Adrenal gland (tissue), 5 donors: ENCODE measurements around the gene TRIP10.
A peak's percentile ranks its signal among the peaks of the same experiment; 100 is the strongest.

Source experiments
- CTCF ChIP-seq, 6 experiments: fragments of 450-650 bp in 4 of 6; fragments of 200-600 bp in 2 of 6; sonication (generic) in 1 of 6; IDR thresholded peaks; 1 replicate in 5 of 6; 2 replicates in 1 of 6; pipeline versions ENCODE4 v1.5.1 to v1.8.0; 2016 to 2021; ENCODE audit warnings: antibody characterized with exemption in 6 of 6, mild to moderate bottlenecking in 2 of 6, moderate library complexity in 1 of 6
- POLR2A ChIP-seq, 2 donors: fragments of 450-650 bp; IDR thresholded peaks; one replicate each; pipeline ENCODE4 v1.6.1; 2017; ENCODE audit warnings: antibody characterized with exemption in 2 of 2, mild to moderate bottlenecking in 2 of 2, moderate library complexity in 1 of 2
- donor health status: DM: no; HTN: no; CAD: no.

DNA sequence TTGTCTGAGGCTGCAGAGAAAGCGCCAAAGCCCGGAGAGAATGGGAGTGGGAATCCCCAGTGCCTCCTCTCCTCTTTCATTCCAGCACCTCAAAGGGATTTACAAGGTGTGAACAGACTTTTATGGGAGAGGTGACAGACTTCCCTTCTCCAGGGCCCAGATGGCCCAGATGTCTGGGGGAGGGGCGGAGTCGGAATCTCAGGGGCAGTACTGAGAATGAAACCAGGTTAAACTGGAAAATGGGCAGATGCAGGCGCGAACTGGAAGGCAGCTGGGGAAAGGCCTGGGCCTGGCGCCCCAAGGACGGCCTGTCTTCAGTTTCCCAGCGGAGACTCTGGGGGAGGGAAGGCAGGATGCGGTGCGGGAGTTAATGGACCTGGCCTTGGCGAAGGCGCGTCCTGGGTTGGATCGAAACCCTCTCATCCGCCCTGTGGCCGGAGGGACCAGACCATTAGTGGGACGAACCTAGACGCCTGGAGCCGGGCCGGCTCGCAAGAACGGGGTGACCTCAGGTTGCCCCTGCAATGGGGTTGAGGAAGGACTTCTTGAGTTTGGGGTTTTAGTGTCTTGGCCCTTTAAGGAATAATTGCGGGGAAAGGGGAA, 592 bp upstream of the TRIP10 start:
- peak in 1 of 2 donors; percentile 35 for TF ChIP-seq POLR2A (IDR thresholded peaks at IDR 0.05)
- TF ChIP-seq CTCF (IDR thresholded peaks at IDR 0.05) = peak in 2 of 6 experiments; percentile 4 to 6
